Activated CD4-positive, alpha-beta T cell treated with anti-CD3 and anti-CD28 coated beads, Interleukin-2, amount 10 ng/mL, durations not matched to agents 7 days and 5 days (primary cell): ENCODE results near the gene ADGRV1. TPM values are rescaled to one million over a fixed set of nuclear protein-coding genes. Genes with fewer than 3 reads are reported as not detected.
"Not testable (repeated sequence)": the region's sequence is repeated elsewhere in the genome, so short reads cannot be mapped to it uniquely, and the experiment has no call there.

ENCODE experiments used
- CTCF ChIA-PET: fragments of 350-600 bp; sonication (Branson Sonifier 250); formaldehyde crosslinking; loops from one replicate; lab custom pipeline; 2021; ENCODE audit warnings: antibody characterized with exemption; lab: Charles Lee
- POLR2A ChIA-PET: fragments of 350-600 bp; sonication (Branson Sonifier 250); formaldehyde crosslinking; loops from one replicate; lab custom pipeline; 2021; ENCODE audit warnings: antibody characterized with exemption; lab: Charles Lee
- DNase-seq: peaks from one replicate; pipeline ENCODE4 v3.0.0-alpha.2; 2020
- H3K27ac Mint-ChIP-seq: one replicate; pipeline ENCODE4 v1.8.0; 2021; ENCODE audit warnings: mild to moderate bottlenecking, moderate library complexity, mixed read lengths
- H3K27me3 Mint-ChIP-seq: one replicate; pipeline ENCODE4 v1.8.0; 2021; ENCODE audit warnings: mixed read lengths
- H3K36me3 Mint-ChIP-seq: one replicate; pipeline ENCODE4 v1.8.0; 2021; ENCODE audit warnings: low read depth, mixed read lengths
- H3K4me1 Mint-ChIP-seq: one replicate; pipeline ENCODE4 v1.8.0; 2021; ENCODE audit warnings: mixed read lengths
- H3K4me3 Mint-ChIP-seq: one replicate; pipeline ENCODE4 v1.8.0; 2021; ENCODE audit warnings: mild to moderate bottlenecking, moderate library complexity, mixed read lengths
- H3K9me3 Mint-ChIP-seq: one replicate; pipeline ENCODE4 v1.8.0; 2021; ENCODE audit warnings: mixed read lengths
- total RNA-seq, 2 experiments: library from RNA; stranded (reverse); gene quantifications; one replicate each; pipeline ENCODE4 v1.2.3, GENCODE V29; 2021

ADGRV1 gene
- total RNA-seq, 2 experiments from 2014 or later = not detected

DNA sequence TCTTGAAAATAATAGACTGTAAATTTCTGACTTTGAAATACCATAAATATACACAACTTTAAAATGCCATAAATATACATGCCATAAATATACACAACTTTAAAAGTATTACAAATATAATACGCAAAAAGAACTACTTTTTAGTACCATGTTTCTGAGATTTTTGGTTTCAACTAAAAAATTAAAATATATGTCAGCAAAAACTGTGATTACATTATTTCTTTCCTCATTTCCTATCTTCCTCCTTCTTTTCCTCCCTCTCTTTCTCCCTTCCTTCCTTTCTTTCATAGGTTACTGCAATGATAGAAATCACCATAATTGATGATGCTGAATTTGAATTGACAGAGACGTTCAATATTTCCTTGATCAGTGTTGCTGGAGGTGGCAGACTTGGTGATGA, 200.5 kb downstream of the ADGRV1 start:
- no peaks in the 10 kb centered on the region for H3K27me3 Mint-ChIP-seq
- no peaks in the 10 kb centered on the region for H3K4me1 Mint-ChIP-seq
- no peaks in the 10 kb centered on the region for H3K9me3 Mint-ChIP-seq
- no peaks in the 10 kb centered on the region for H3K36me3 Mint-ChIP-seq
- CTCF ChIA-PET = no interaction called here
- POLR2A ChIA-PET = no interaction called here
- H3K27ac Mint-ChIP-seq = no peak overlapping the region
- H3K4me3 Mint-ChIP-seq = no peak overlapping the region
- no peak for DNase-seq

DNA sequence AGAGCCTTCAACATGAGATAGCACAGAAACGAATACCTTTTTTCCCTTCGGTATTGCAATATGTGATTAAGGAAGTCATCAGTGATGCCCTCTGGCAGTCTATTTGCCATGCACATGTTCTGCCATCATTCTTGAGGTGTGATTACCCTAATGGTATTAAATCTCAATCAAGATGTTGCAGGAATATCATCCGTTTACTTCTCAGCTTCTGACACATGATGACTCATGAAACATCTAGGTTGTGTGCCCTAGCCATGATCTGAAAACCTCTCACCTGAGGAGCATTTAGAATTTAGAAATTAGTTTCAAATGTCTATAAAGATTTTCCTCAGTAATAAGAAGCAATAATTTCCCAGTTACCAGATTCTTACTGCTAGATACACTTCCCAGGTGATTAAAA, 209.1 kb downstream of the ADGRV1 start:
- no peaks in the 10 kb centered on the region for H3K9me3 Mint-ChIP-seq
- CTCF ChIA-PET = interaction anchor here (1.0 kb wide), 1 partner anchor 29 kb away, joined by 3 read pairs; no protein-coding TSS in a partner anchor
- POLR2A ChIA-PET = no interaction called here

DNA sequence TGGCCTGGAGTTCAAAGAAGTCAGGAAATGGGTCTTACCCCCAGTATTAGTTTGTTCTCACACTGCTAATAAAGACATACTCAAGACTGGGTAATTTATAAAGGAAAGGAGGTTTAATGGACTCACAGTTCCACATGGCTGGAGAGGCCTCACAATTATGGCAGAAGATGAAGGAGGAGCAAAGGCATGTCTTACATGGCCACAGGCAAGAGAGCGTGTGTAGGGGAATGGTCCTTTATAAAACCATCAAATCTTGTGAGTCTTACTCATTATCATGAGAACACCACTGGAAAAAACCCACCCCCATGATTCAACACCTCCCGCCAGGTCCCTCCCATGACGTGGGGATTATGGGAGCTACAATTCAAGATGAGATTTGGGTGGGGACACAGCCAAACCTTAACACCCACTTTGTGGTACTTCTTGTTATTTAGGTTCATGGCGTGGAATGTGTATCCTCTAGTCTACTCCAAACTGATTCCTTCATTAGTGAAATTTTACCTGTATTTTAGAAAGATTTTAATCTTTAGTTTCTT, 211.5 kb downstream of the ADGRV1 start:
- POLR2A ChIA-PET, H3K27me3 Mint-ChIP-seq, DNase-seq, H3K4me3 Mint-ChIP-seq, H3K9me3 Mint-ChIP-seq, CTCF ChIA-PET, H3K36me3 Mint-ChIP-seq, H3K4me1 Mint-ChIP-seq, H3K27ac Mint-ChIP-seq: not testable (repeated sequence)

More for the DNA sequence above, 209.1 kb downstream of the ADGRV1 start:
- no peaks in the 10 kb centered on the region for H3K36me3 Mint-ChIP-seq
- H3K27ac Mint-ChIP-seq = no peak overlapping the region
- H3K4me1 Mint-ChIP-seq = no peaks in the 10 kb centered on the region
- no peak overlapping the region for H3K4me3 Mint-ChIP-seq
- no peak for DNase-seq
- H3K27me3 Mint-ChIP-seq = no peaks in the 10 kb centered on the region

DNA sequence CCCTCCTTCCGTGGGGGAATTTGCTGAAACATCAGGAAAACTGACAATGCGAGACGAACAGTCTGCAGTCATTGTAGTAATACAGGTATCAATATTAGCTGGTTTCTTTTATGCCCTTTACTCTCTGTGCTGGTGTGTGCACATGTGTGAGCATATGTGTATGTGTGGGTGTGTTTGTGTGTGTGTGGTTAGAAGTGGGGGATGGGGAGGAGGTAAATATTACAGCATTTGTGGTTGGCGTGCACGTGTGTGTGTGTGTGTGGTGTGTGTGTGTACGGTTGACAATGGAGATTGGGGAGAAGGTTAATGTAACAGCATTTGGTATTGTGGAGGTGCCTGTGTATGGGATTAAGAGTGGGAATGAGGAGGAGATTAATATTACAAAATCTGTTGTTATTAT, 219.4 kb downstream of the ADGRV1 start:
- H3K4me3 Mint-ChIP-seq = no peak overlapping the region
- H3K36me3 Mint-ChIP-seq = no peaks in the 10 kb centered on the region
- no peak overlapping the region for H3K27ac Mint-ChIP-seq
- H3K27me3 Mint-ChIP-seq = peaks cover 3% of the 10 kb centered on the region
- CTCF ChIA-PET = no interaction called here
- no peak for DNase-seq
- H3K4me1 Mint-ChIP-seq = no peaks in the 10 kb centered on the region
- POLR2A ChIA-PET = no interaction called here
- H3K9me3 Mint-ChIP-seq = no peaks in the 10 kb centered on the region

DNA sequence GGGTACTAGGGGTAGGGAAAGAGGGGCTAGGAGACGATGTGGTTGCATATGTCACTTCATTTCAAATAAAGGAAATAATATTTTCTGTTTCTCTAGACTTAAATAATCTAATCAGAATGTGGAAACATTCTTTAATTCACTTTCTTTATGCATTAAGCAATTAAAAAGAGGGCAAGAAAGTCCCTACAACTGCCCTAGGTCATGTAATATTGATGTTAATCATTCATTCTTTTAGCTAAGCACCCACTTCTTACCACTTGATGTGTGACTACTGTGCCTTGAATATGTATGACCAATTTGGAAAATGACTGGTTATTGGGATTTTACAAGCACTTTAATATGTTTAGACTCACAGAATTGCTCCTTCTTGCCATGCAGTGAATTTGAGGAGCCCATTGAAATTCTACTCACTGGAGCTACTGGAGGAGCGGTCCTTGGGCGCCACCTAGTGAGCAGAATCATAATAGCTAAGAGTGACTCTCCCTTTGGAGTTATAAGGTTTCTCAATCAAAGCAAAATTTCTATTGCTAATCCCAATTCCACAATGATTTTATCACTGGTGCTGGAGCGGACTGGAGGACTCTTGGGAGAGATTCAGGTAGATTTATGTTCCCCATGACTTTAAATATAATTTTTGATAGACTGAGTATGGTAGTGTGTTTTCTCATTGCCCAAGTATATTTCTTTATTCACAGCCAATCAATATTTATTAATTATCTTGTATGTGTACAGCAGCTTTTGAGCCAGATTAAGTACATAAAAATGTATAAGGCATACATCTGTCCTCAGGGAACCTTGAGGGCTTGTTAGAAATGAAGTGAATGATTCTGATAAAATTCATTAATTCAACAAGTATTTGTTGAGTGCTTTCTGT, 225.1 kb downstream of the ADGRV1 start:
- POLR2A ChIA-PET = no interaction called here
- CTCF ChIA-PET = interaction anchor here (0.5 to 1.2 kb wide), 2 partner anchors 13 to 76 kb away, joined by 3 to 4 read pairs; no protein-coding TSS in a partner anchor
- H3K36me3 Mint-ChIP-seq = no peaks in the 10 kb centered on the region

DNA sequence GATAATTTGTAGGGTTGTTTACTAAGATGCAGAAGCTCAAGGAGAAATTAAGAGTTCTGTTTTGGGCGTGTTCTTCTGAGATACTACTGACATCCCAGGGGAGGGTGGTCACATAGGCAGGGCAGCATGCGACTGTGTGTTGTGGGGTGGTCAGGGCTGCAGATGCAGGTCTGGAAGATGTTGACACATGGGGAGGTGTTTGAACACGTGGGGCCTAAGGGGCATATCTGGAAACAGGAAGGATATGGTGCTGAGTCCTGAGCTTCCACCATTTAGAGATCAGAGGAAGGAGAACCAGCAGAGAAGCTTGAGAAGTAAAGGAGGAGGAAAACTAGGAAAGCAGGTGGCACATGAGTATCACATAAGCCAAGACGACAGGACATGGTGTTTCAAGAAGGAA, 228.2 kb downstream of the ADGRV1 start:
- POLR2A ChIA-PET = no interaction called here

More for the DNA sequence above, 225.1 kb downstream of the ADGRV1 start:
- H3K9me3 Mint-ChIP-seq = no peaks in the 10 kb centered on the region
- DNase-seq = peak; percentile 74
- no peaks in the 10 kb centered on the region for H3K4me1 Mint-ChIP-seq
- no peak overlapping the region for H3K4me3 Mint-ChIP-seq
- H3K27me3 Mint-ChIP-seq = peaks cover 7% of the 10 kb centered on the region
- H3K27ac Mint-ChIP-seq = no peak overlapping the region

DNA sequence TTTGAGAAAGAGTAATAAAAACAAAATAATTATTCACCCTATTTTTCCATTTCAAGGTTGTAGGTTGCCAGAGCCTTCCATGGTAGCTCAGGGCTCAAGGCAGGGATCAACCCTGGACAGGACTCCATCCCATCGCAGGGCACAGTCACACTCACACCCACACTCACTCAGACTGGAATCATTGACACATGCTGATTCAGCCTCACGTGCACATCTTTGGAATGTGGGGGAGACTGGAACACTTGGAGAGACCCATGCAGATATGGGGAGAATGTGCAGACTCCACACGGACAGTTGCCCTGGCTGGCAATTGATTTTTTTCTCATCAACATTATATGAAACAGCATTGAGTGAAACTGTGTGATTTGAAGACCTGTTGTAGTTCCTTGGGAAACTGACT, 234.1 kb downstream of the ADGRV1 start:
- POLR2A ChIA-PET = no interaction called here
- no peak overlapping the region for H3K4me3 Mint-ChIP-seq
- CTCF ChIA-PET = interaction anchor here (1.1 kb wide), 1 partner anchor 12 kb away, joined by 4 read pairs; no protein-coding TSS in a partner anchor
- no peak overlapping the region for H3K27ac Mint-ChIP-seq
- no peaks in the 10 kb centered on the region for H3K36me3 Mint-ChIP-seq
- no peak for DNase-seq
- H3K9me3 Mint-ChIP-seq = peaks cover 5% of the 10 kb centered on the region
- H3K27me3 Mint-ChIP-seq = peaks cover 5% of the 10 kb centered on the region
- H3K4me1 Mint-ChIP-seq = no peaks in the 10 kb centered on the region

More for the DNA sequence above, 228.2 kb downstream of the ADGRV1 start:
- Mint-ChIP-seq H3K4me1 (no peaks in the 10 kb centered on the region), H3K9me3 (no peaks in the 10 kb centered on the region), H3K4me3 (no peak overlapping the region), H3K36me3 (no peaks in the 10 kb centered on the region), H3K27ac (no peak overlapping the region), H3K27me3 (peaks cover 10% of the 10 kb centered on the region)
- DNase-seq = no peak
- CTCF ChIA-PET = no interaction called here

DNA sequence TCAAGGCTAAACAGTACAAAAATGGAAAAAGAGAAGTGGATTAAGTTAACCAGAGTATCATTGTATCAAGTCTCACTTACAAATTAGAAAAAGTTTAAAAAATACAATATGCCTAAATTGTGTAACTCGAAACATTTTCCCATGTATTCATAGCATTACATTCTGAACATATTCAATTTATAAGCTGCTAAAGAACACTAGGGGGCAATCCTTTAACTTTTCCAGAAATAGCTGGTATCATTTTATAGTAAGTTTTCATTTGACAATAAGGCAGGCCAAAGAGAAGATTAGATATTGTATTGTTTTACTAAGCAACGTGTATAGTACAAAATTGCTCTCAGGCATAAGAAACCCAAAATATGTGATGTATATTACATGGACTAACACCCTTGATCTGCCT, 234.6 kb downstream of the ADGRV1 start:
- Mint-ChIP-seq H3K27ac (no peak overlapping the region), H3K4me3 (no peak overlapping the region), H3K27me3 (peaks cover 7% of the 10 kb centered on the region), H3K4me1 (no peaks in the 10 kb centered on the region), H3K9me3 (peaks cover 6% of the 10 kb centered on the region), H3K36me3 (no peaks in the 10 kb centered on the region)
- ChIA-PET POLR2A (no interaction called here), CTCF (no interaction called here)
- DNase-seq = no peak

DNA sequence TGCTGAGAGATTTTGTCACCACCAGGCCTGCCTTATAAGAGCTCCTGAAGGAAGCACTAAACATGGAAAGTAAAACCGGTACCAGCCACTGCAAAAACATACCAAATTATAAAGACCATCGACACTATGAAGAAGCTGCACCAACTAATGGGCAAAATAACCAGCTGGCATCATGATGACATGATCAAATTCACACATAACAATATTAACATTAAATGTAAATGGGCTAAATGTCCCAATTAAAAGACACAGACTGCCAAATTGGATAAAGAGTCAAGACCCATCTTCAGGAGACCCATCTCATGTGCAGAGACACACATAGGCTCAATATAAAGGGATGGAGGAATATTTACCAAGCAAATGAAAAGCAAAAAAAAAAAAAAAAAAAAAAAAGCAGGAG, 238.3 kb downstream of the ADGRV1 start:
- H3K27ac Mint-ChIP-seq, H3K9me3 Mint-ChIP-seq, H3K27me3 Mint-ChIP-seq, DNase-seq, H3K4me3 Mint-ChIP-seq, POLR2A ChIA-PET, H3K4me1 Mint-ChIP-seq, H3K36me3 Mint-ChIP-seq: not testable (repeated sequence)
- CTCF ChIA-PET = interaction anchor here (0.9 to 1.3 kb wide), 2 partner anchors 13 to 29 kb away, joined by 3 to 4 read pairs; no protein-coding TSS in a partner anchor

DNA sequence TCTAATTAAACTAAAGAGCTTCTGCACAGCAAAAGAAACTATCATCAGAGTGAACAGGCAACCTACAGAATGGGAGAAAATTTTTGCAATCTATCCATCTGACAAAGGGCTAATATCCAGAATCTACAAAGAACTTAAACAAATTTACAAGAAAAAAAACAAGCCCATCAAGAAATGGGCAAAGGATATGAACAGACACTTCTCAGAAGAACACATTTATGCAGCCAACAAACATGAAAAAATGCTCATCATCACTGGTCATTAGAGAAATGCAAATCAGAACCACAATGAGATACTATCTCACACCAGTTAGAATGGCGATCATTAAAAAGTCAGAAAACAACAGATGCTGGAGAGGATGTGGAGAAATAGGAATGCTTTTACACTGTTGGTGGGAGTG, 241.5 kb downstream of the ADGRV1 start:
- H3K4me3 Mint-ChIP-seq, CTCF ChIA-PET, H3K36me3 Mint-ChIP-seq, H3K27ac Mint-ChIP-seq, H3K9me3 Mint-ChIP-seq, POLR2A ChIA-PET, H3K4me1 Mint-ChIP-seq, DNase-seq, H3K27me3 Mint-ChIP-seq: not testable (repeated sequence)

DNA sequence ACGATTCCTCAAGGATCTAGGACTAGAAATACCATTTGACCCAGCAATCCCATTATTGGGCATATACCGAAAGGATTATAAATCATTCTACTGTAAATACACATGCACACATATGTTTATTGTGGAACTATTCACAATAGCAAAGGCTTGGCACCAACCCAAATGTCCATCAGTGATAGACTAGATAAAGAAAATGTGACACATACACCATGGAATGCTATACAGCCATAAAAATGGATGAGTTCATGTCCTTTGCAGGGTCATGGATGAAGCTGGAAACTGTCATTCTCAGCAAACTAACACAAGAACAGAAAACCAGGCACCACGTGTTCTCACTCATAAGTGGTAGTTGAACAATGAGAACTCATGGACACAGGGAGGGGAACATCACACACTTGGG, 241.9 kb downstream of the ADGRV1 start:
- POLR2A ChIA-PET, H3K36me3 Mint-ChIP-seq, DNase-seq, H3K4me1 Mint-ChIP-seq, H3K9me3 Mint-ChIP-seq, H3K4me3 Mint-ChIP-seq, H3K27me3 Mint-ChIP-seq, H3K27ac Mint-ChIP-seq, CTCF ChIA-PET: not testable (repeated sequence)

DNA sequence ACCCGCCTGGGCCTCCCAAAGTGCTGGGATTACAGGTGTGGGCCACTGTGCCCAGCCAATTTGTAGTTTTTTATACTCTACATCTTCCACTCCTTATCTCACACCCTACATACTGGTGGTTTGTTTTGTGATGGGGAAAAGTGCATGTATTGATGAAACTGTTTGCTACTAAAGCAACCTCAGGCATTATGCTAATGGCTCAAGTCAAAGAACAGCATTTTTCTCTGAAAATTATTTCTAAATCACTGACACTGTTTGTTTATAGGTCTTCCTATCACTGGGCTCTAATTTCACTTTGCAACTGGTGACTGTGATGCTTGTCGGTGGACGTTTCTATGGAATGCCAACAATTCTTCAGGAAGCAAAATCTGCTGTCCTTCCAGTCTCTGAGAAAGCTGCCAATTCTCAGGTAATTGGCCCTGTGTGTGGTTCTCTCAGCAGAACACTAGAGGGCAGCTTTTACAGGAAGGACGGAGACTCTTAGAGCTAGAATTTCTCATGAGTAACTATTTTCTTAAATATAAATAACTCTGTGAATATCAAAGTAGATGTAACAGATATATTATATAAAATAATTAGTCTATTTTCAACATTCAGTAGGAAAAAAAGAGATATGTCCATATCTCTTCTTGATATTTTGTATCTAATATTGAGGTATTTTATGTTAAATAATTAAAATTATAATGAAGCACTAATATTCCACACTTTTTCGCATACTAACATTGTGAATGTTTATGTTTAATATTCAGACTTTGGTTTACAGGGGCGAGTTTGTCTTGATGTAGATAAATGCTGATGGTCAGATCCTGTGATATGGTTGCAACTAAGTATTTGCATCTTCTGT, 244.1 kb downstream of the ADGRV1 start:
- Mint-ChIP-seq H3K4me3 (no peak overlapping the region), H3K27me3 (peaks cover 4% of the 10 kb centered on the region), H3K4me1 (no peaks in the 10 kb centered on the region), H3K36me3 (no peaks in the 10 kb centered on the region), H3K27ac (no peak overlapping the region), H3K9me3 (peaks cover 1% of the 10 kb centered on the region)
- DNase-seq = peak; percentile 18
- CTCF ChIA-PET = interaction anchor here (0.9 kb wide), 1 partner anchor 15 kb away, joined by 3 read pairs; no protein-coding TSS in a partner anchor
- POLR2A ChIA-PET = no interaction called here
